ENCODE measurements around the gene GMPR2. TPM values are rescaled to one million over a fixed set of nuclear protein-coding genes. Genes with fewer than 3 reads are reported as not detected.

Gene GMPR2
- total RNA-seq, 4 donors from 2014 or later, result 36.3 to 69.0 (median 47.0) TPM

DNA sequence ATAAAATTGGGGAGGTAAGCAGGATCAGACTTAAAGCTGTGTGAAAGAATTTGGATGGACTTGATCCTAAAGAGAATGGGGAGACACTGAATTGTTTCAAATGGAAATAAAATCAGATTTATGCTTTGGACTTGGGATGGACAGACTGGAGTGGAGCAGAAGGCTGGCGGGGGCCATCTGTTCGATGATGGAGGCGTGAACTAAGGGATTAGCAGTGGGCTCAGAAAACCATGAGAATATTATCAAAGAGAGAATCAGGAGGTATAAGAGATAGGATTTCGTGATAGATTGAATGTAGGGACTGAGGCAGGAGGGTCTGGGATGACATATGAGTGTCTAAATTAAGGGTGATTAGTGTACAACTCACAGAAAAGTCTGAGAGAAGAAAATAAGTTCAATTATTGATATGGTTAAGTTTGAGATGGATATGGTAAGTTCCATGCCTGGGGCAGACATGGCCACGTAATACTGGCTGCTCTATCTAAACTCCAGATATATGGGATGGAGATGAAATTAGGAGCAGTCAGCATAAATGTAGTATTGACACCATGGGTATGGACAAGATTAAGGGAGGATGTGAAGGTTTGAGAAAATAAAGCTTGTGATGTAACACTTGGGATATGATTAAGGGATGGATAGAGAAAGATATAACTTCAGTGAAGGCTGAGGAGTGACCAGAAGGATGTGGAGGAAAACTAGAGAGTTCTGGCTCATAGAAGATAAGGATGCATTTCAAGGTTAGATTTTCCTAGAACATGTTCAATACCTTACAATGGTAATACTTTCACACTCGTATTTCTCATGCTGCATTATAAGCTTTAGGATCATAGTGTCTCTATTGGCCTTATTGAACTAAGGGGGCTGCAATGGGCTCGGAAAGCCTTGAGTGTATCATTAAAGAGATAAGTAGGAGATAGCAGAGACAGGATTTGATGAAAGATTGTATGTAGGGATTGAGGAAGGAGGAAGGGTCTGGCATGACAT lies 28.3 kb upstream of the GMPR2 start:
- TF ChIP-seq, protein P1, sequence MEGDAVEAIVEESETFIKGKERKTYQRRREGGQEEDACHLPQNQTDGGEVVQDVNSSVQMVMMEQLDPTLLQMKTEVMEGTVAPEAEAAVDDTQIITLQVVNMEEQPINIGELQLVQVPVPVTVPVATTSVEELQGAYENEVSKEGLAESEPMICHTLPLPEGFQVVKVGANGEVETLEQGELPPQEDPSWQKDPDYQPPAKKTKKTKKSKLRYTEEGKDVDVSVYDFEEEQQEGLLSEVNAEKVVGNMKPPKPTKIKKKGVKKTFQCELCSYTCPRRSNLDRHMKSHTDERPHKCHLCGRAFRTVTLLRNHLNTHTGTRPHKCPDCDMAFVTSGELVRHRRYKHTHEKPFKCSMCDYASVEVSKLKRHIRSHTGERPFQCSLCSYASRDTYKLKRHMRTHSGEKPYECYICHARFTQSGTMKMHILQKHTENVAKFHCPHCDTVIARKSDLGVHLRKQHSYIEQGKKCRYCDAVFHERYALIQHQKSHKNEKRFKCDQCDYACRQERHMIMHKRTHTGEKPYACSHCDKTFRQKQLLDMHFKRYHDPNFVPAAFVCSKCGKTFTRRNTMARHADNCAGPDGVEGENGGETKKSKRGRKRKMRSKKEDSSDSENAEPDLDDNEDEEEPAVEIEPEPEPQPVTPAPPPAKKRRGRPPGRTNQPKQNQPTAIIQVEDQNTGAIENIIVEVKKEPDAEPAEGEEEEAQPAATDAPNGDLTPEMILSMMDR (IDR thresholded peaks at IDR 0.05), result no peak
- DNase-seq (ENCODE audit: low spot score) (no peak), ATAC-seq (ENCODE audit: low FRiP score) (no peak)

DNA sequence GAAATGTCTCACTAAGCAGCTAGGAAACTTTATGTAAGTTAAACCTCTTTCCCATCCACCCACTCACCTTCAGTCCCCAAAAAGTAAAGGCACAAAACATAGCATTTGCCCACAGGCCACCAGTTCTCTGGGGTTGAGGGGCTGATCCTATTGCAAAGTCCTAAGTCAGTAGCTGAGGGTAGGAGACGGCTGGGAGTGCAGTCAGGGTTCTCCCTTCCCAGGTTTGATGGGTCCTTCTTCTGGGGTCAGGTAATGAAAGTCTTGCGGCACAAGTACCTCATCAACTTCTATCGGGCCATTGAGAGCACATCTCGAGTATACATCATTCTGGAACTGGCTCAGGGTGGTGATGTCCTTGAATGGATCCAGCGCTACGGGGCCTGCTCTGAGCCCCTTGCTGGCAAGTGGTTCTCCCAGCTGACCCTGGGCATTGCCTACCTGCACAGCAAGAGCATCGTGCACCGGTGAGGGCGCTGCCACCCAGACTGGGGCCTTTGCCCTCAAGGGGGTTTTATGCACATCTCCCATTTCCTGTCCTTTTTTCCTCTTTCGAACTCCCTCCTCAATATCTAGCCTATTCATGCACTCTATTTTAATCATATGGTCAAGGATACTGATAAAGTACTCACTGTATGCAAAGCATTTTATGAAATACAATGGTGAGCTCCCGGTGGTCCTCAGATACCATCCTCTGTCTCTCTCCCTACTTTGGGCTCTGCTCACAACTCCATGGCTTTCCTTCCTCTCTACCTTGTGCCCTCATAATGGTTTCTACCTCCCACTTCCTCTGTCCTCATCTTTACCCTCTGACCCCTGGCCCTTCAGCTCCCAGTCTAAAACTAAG lies 26.2 kb upstream of the GMPR2 start:
- TF ChIP-seq, protein P1 (IDR thresholded peaks at IDR 0.05), result no peak
- no peak for DNase-seq (ENCODE audit: low spot score)
- no peak for ATAC-seq (ENCODE audit: low FRiP score)

DNA sequence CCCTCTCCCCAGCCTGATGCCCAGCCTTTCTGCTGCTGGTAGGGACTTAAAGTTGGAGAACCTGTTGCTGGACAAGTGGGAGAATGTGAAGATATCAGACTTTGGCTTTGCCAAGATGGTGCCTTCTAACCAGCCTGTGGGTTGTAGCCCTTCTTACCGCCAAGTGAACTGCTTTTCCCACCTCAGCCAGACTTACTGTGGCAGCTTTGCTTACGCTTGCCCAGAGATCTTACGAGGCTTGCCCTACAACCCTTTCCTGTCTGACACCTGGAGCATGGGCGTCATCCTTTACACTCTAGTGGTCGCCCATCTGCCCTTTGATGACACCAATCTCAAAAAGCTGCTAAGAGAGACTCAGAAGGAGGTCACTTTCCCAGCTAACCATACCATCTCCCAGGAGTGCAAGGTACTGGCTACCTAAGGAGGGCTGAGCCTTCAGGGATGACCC lies 25.6 kb upstream of the GMPR2 start:
- TF ChIP-seq, protein P1 (IDR thresholded peaks at IDR 0.05), result no peak
- ATAC-seq (ENCODE audit: low FRiP score) (no peak), DNase-seq (ENCODE audit: low spot score) (no peak)

DNA sequence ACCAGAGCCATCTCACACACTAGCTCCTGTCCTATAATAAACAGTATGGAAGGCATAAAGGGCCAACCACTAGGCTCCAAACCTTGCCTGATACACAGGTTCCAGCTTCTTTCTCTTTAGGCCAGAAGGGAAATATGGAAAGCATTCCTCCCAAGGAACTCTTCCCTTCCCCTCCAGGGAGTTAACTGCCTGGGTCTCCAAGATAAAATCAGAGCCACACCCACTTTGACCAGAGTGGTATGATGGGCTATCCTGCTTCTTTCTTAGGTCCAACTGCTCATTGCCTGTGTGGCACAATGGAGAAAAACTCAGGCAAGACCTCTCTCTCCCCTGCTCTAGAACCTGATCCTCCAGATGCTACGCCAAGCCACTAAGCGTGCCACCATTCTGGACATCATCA lies 25.1 kb upstream of the GMPR2 start:
- DNase-seq (ENCODE audit: low spot score) (no peak), ATAC-seq (ENCODE audit: low FRiP score) (no peak)
- TF ChIP-seq, protein P1 (IDR thresholded peaks at IDR 0.05), result no peak

DNA sequence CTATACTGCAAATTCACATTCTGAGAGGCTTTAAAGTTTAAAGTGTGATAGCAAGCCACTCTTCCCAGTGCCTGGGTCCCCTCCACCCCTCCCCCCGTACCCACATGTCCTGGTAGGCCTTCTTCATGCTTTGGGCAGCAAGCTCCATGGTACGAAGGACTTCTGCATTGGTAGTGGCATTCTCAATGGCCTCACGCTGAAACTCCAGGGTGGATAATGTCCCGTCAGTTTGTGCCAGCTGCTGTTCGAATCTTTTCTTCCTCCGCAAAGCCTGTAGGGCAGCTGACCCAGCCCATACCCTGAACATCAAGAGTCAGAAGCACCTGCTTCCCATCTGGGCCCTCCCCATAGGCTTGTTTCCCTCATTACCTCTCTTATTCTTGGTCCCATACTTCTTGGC lies 21.4 kb upstream of the GMPR2 start:
- no peak for DNase-seq (ENCODE audit: low spot score)
- ATAC-seq (ENCODE audit: low FRiP score), result no peak
- TF ChIP-seq, protein P1 (IDR thresholded peaks at IDR 0.05), result no peak

DNA sequence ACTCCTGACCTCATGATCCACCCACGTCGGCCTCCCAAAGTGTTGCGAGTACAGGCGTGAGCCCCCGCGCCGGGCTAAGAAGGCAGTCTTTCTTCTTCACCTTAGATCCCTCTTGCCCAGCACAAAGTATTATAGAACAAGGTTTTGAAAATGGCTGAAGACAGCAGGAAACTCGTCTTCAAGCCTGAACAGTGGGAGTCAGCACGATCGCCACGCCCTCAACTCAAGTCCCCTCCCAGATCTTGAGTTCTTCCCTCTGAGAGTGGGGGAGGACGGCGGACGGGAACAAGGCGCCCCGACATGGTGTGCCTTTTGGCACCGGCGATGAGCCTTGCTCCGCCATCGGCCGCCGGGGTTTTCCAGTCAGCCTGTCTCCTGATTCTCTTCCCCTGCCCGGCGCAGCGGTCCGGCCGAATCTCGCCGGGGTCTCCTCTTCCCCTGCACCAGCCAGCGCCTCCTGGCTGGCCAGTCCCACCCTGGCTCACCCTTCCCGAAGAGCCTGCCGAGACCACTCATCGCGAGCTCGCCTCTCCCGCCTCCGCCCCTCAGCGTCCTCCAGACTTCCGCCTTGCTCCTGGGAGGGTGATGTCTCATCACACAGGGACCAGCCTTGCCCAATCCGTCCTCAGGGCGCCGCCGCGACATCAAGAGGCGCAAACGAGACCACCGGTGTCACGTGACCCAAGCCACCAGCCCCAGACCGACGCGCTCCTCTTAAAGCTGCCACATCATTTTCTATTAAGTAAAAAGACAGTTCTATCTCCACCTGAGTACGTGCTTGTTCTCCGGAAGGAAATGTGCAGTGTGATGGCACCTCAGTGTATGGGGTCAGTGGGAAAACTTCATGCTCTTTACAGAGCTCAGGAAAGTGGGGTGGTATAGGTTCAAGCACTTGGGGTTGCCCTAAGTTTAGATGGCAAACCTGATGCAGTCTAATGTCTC lies 19.5 kb upstream of the GMPR2 start, which contains the start of gene CHMP4A:
CHMP4A (minus strand) TSS at position 565 of the 942 bp plus-strand sequence; CDS start at position 516, 49 bp downstream.
- TF ChIP-seq, protein P1 (IDR thresholded peaks at IDR 0.05), result no peak
- peak; percentile 95 for DNase-seq (ENCODE audit: low spot score)
- peak; percentile 96 for ATAC-seq (ENCODE audit: low FRiP score)

Data from omental fat pad (tissue), 4 donors.